Left lung (tissue), 10 donors: Measurements from ENCODE around the gene MC5R. TPM values are rescaled to one million over a fixed set of nuclear protein-coding genes. Genes with fewer than 3 reads are reported as not detected.

Experiments used
- ATAC-seq: fragments of 200-7000 bp; cut with Tn5 transposase; one replicate; pipeline ENCODE4 v1.9.1; 2020; ENCODE audit warnings: moderate library complexity
- DNase-seq, 4 donors: peaks; one replicate each; pipeline ENCODE4 v3.0.0-alpha.2; 2013 to 2020
- H3K27ac ChIP-seq, 2 donors: fragments of 200-600 bp; sonication (generic) in 1 of 2; one replicate each; pipeline versions ENCODE4 v1.5.0 to v1.8.0; 2020 to 2021
- H3K27me3 ChIP-seq, 2 donors: fragments of 200-600 bp; sonication (generic) in 1 of 2; one replicate each; pipeline versions ENCODE4 v1.5.0 to v1.8.0; 2020 to 2021
- H3K36me3 ChIP-seq, 2 donors: fragments of 200-600 bp; sonication (generic) in 1 of 2; one replicate each; pipeline versions ENCODE4 v1.5.0 to v1.8.0; 2020 to 2021
- H3K4me1 ChIP-seq, 2 donors: fragments of 200-600 bp; one replicate each; pipeline ENCODE4 v1.8.0; 2021
- H3K4me3 ChIP-seq, 2 donors: fragments of 200-600 bp; sonication (generic) in 1 of 2; one replicate each; pipeline versions ENCODE4 v1.5.0 to v1.8.0; 2020 to 2021; ENCODE audit warnings: mild to moderate bottlenecking in 1 of 2
- H3K9me3 ChIP-seq, 2 donors: fragments of 200-600 bp; sonication (generic) in 1 of 2; one replicate each; pipeline versions ENCODE4 v1.5.0 to v1.8.0; 2020 to 2021
- CTCF ChIP-seq, 2 donors: fragments of 200-600 bp; sonication (generic) in 1 of 2; IDR thresholded peaks; one replicate each; pipeline versions ENCODE4 v1.5.0 to v1.8.0; 2021; ENCODE audit warnings: antibody characterized with exemption in 2 of 2
- intact Hi-C, 2 donors: fragments of 100-400 bp; cut with DNase I; formaldehyde crosslinking; loops; one replicate each; pipeline versions ENCODE4 v1.11.2 to v1.14.2; 2022
- polyA plus RNA-seq, 6 donors: library from polyadenylated mRNA; unstranded; fragments of 120-200 nt; gene quantifications; one replicate each; pipeline ENCODE4 v1.2.1, GENCODE V29; 2013; ENCODE audit not compliant: insufficient read length in 6 of 6
- total RNA-seq, 2 donors: library from RNA; stranded (reverse); fragmentation: NEBNext Ultra II Directional; extraction: Animal tissue kit (Norgen Biotek cat#: 25700); gene quantifications; one replicate each; pipeline ENCODE4 v1.2.1, GENCODE V29; 2021
- donor health status: DM: no; HTN: yes; CAD: no.
- donor health status: DM: no; HTN: no; CAD: no.

Gene MC5R
- total and polyA plus RNA-seq, 8 donors, result 0.13 to 0.16 TPM; not detected in 6

GRCh38 chr18:13813271-13813849 lies 10.6 kb upstream of the MC5R start:
- H3K27ac ChIP-seq, result no peak overlapping the region
- TF ChIP-seq CTCF (IDR thresholded peaks at IDR 0.05), result peak; percentile 79 to 91
- no peaks in the 10 kb centered on the region for H3K36me3 ChIP-seq
- no peak overlapping the region for H3K4me3 ChIP-seq
- no peaks in the 10 kb centered on the region for H3K9me3 ChIP-seq
- no peaks in the 10 kb centered on the region for H3K4me1 ChIP-seq
- H3K27me3 ChIP-seq, result peaks cover 0 to 6% of the 10 kb centered on the region in 2 donors
- peak in 2 of 4 donors; percentile 34 to 72 for DNase-seq
- intact Hi-C loops, result no loop called here
- peak; percentile 95 for ATAC-seq

GRCh38 chr18:13826209-13826608 lies 2.3 kb downstream of the MC5R start:
- intact Hi-C loops, result loop anchor here in 1 of 2 donors (10.0 kb wide), 1 partner anchor 259 kb away; no protein-coding TSS in a partner anchor
- Histone ChIP-seq H3K36me3 (no peaks in the 10 kb centered on the region), H3K4me1 (peaks cover 0 to 5% of the 10 kb centered on the region in 2 donors), H3K9me3 (no peaks in the 10 kb centered on the region), H3K27ac (no peak overlapping the region), H3K4me3 (no peak overlapping the region), H3K27me3 (peaks cover 10 to 71% of the 10 kb centered on the region in 2 donors)
- peak in 1 of 4 donors; percentile 78 for DNase-seq
- no peak for ATAC-seq
- TF ChIP-seq CTCF (IDR thresholded peaks at IDR 0.05), result no peak

- H3K4me3 ChIP-seq, result no peak overlapping the region
- no peak overlapping the region for H3K27ac ChIP-seq
- intact Hi-C loops, result loop anchor here in 1 of 2 donors (10.0 kb wide), 1 partner anchor 63 kb away; no protein-coding TSS in a partner anchor
- ATAC-seq (peak; percentile 37), DNase-seq (no peak)
- no peaks in the 10 kb centered on the region for H3K4me1 ChIP-seq
- H3K27me3 ChIP-seq, result peaks cover 0 to 68% of the 10 kb centered on the region in 2 donors
- no peaks in the 10 kb centered on the region for H3K36me3 ChIP-seq
- no peaks in the 10 kb centered on the region for H3K9me3 ChIP-seq
- no peak for TF ChIP-seq CTCF (IDR thresholded peaks at IDR 0.05)
These were observed 8.0 kb downstream of the MC5R start for GRCh38 chr18:13831864-13832508.

- Histone ChIP-seq H3K27me3 (peaks cover 0 to 50% of the 10 kb centered on the region in 2 donors), H3K4me1 (no peaks in the 10 kb centered on the region), H3K4me3 (no peak overlapping the region), H3K9me3 (no peaks in the 10 kb centered on the region), H3K36me3 (no peaks in the 10 kb centered on the region), H3K27ac (no peak overlapping the region)
- DNase-seq (no peak), ATAC-seq (no peak)
- intact Hi-C loops, result loop anchor here in 1 of 2 donors (10.0 kb wide), 1 partner anchor 60 kb away; no protein-coding TSS in a partner anchor
- no peak for TF ChIP-seq CTCF (IDR thresholded peaks at IDR 0.05)
These were observed 10.6 kb downstream of the MC5R start for GRCh38 chr18:13834496-13835015.

- DNase-seq (no peak), ATAC-seq (no peak)
- H3K4me1 ChIP-seq, result no peaks in the 10 kb centered on the region
- no peak overlapping the region for H3K4me3 ChIP-seq
- H3K27me3 ChIP-seq, result peaks cover 0 to 43% of the 10 kb centered on the region in 2 donors
- no peaks in the 10 kb centered on the region for H3K36me3 ChIP-seq
- no peak for TF ChIP-seq CTCF (IDR thresholded peaks at IDR 0.05)
- no peak overlapping the region for H3K27ac ChIP-seq
- intact Hi-C loops, result loop anchor here in 1 of 2 donors (10.0 kb wide), 1 partner anchor 60 kb away; no protein-coding TSS in a partner anchor
- no peaks in the 10 kb centered on the region for H3K9me3 ChIP-seq
These were observed 11.3 kb downstream of the MC5R start for GRCh38 chr18:13835202-13835601.
